Panc1 (cell line): ENCODE measurements around the gene DHH. TPM values are rescaled to one million over a fixed set of nuclear protein-coding genes. Genes with fewer than 3 reads are reported as not detected.
A peak's percentile ranks its signal among the peaks of the same experiment; 100 is the strongest.

Experiments used
- ATAC-seq: fragments of 200-7000 bp; cut with Tn5 transposase; 2 replicates; pipeline ENCODE4 v1.9.1; 2020; ENCODE audit warnings: mild to moderate bottlenecking, moderate library complexity
- BruUV-seq: library from RNA; stranded (reverse); fragments of 400-500 nt; replicated peaks from 2 replicates; lab custom pipeline; 2021; lab: Mats Ljungman, UMichigan
- CTCF ChIA-PET: fragments of 300-600 bp; sonication (Branson Sonifier 250); formaldehyde crosslinking; loops from one replicate; lab custom pipeline; 2022; ENCODE audit warnings: antibody characterized with exemption; lab: Charles Lee
- POLR2A ChIA-PET: fragments of 300-600 bp; sonication (Branson Sonifier 250); formaldehyde crosslinking; loops from one replicate; lab custom pipeline; 2022; ENCODE audit warnings: antibody characterized with exemption; lab: Charles Lee
- DNase-seq: peaks from one replicate; pipeline ENCODE4 v3.0.0-alpha.2; 2010; ENCODE audit warnings: low read depth, low spot score
- H3K27ac ChIP-seq: 2 replicates; pipeline ENCODE4 v1.5.1; 2011; ENCODE audit warnings: mild to moderate bottlenecking, low read length, inconsistent platforms
- H3K27me3 ChIP-seq: fragments of 200-500 bp; sonication (Bioruptor generic); 2 replicates; pipeline ENCODE4 v1.6.0; 2014; ENCODE audit warnings: low read length, inconsistent platforms; ENCODE audit not compliant: control insufficient read depth, insufficient read depth
- H3K36me3 ChIP-seq: fragments of 200-500 bp; sonication (Bioruptor generic); 2 replicates; pipeline ENCODE4 v1.5.1; 2014; ENCODE audit warnings: inconsistent platforms, mild to moderate bottlenecking, low read length, moderate library complexity; ENCODE audit not compliant: control insufficient read depth, insufficient read depth
- H3K4me1 ChIP-seq: 2 replicates; pipeline ENCODE4 v1.5.1; 2011; ENCODE audit warnings: inconsistent platforms, mild to moderate bottlenecking, low read length, moderate library complexity; ENCODE audit not compliant: control insufficient read depth, insufficient read depth
- H3K4me3 ChIP-seq, 2 experiments: 2 replicates each; pipeline ENCODE4 v1.5.1; 2011 to 2012; ENCODE audit warnings: low read depth in 2 of 2, low read length in 2 of 2, mild to moderate bottlenecking in 2 of 2, inconsistent platforms in 1 of 2, moderate library complexity in 1 of 2
- H3K9me3 ChIP-seq: fragments of 200-500 bp; sonication (Bioruptor generic); 2 replicates; pipeline ENCODE4 v1.5.1; 2014; ENCODE audit warnings: low read depth, mild to moderate bottlenecking, inconsistent platforms, low read length, moderate library complexity; ENCODE audit not compliant: control insufficient read depth, insufficient read depth
- POLR2AphosphoS5 ChIP-seq: IDR thresholded peaks from 2 replicates; pipeline ENCODE4 v1.6.1; 2012; ENCODE audit warnings: mild to moderate bottlenecking, low read depth, low read length, moderate library complexity
- SIN3A ChIP-seq: IDR thresholded peaks from 2 replicates; pipeline ENCODE4 v1.6.1; 2012; ENCODE audit warnings: low read depth, mild to moderate bottlenecking, low read length, moderate library complexity, borderline replicate concordance; ENCODE audit not compliant: insufficient read depth
- TCF7L2 ChIP-seq: IDR thresholded peaks from 2 replicates; pipeline ENCODE4 v1.6.1; 2011; ENCODE audit warnings: mild to moderate bottlenecking, low read depth, low read length, inconsistent platforms
- in situ Hi-C: cut with HindIII; loops from 2 replicates; pipeline ENCODE4 v1.10.0; 2016; ENCODE audit warnings: low sequenced_read_pairs, low pct_unique_long_range_greater_than_20kb
- intact Hi-C: fragments of 100-400 bp; cut with micrococcal nuclease; formaldehyde crosslinking; loops from one replicate; pipeline ENCODE4 v1.10.0; 2022; ENCODE audit not compliant: unreplicated experiment
- total RNA-seq: library from RNA; stranded (reverse); gene quantifications from one replicate; pipeline ENCODE4 v1.2.1, GENCODE V29; 2021; ENCODE audit not compliant: unreplicated experiment
- TF ChIP-seq, protein P1 (sequence below): fragments of 450-650 bp; IDR thresholded peaks from 2 replicates; pipeline ENCODE4 v1.5.1; 2017; ENCODE audit warnings: mild to moderate bottlenecking
- TF ChIP-seq, protein P2 (sequence below), 2 experiments: IDR thresholded peaks; 2 replicates each; pipeline ENCODE4 v1.6.1; 2011 to 2012; ENCODE audit warnings: low read depth in 2 of 2, control low read depth in 1 of 2, low read length in 1 of 2, mild to moderate bottlenecking in 1 of 2, moderate library complexity in 1 of 2; ENCODE audit not compliant: insufficient read depth in 1 of 2

Gene DHH
- total RNA-seq, 1 experiment from 2014 or later: 1.9 TPM

DNA sequence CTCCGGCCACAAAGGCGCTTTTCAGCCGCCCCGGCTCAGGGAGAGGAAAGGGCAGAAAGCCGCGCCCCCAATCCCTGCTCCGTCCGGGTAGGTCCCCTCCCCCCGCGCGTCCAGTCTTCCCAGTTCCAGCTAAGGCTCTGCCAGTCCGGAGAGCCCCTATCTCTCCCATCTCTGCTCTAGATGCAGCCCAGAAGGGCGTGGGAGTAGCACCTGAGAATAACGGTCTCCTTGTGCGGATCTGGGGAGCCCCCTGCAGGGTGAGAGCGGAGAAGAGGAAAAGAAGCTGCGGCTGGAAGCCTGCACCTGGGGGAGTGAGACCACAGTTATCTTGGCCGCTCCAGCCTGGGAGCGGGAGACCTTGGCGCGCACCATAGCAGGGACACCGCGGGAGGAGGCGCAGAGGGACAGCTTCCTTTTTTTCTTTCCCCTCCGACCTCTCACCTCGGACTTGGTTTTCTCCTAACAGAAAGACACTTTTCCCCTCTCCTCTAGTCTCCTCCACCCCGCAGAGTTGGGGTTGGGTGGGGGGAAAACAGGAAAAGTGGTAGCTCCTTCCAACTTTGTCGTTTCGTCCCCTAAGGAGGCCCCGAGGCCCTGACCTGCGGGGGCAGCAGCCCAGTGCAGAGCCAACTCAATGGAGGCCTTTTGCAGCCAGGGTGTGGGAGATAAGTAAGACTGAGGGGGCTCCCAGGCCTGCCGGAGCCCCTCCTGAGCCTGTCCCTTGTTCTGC lies 2.4 kb downstream of the DHH start:
- Histone ChIP-seq H3K9me3 (no peaks in the 10 kb centered on the region), H3K36me3 (no peaks in the 10 kb centered on the region), H3K4me3 (peak overlapping the region; percentile 32 to 52), H3K4me1 (peaks cover 40% of the 10 kb centered on the region), H3K27ac (peak overlapping the region; percentile 61), H3K27me3 (no peaks in the 10 kb centered on the region)
- peak; percentile 54 for ATAC-seq
- ChIA-PET POLR2A (interaction anchor here (0.5 to 1.2 kb wide), 4 partner anchors 22 to 341 kb away, joined by 3 to 6 read pairs (median 4); partner anchors contain the start of gene TUBA1B), CTCF (interaction anchor here (0.5 to 1.6 kb wide), 7 partner anchors 18 to 77 kb away, joined by 3 to 9 read pairs (median 4); partner anchors contain the start of genes LMBR1L and TUBA1B)
- intact Hi-C loops (no loop called here), in situ Hi-C loops (no loop called here)
- no peak for DNase-seq
- 0 out of 2 replicates have a peak, but pooled peaks have one; percentile 37 for TF ChIP-seq POLR2AphosphoS5
- TF ChIP-seq, protein P1, sequence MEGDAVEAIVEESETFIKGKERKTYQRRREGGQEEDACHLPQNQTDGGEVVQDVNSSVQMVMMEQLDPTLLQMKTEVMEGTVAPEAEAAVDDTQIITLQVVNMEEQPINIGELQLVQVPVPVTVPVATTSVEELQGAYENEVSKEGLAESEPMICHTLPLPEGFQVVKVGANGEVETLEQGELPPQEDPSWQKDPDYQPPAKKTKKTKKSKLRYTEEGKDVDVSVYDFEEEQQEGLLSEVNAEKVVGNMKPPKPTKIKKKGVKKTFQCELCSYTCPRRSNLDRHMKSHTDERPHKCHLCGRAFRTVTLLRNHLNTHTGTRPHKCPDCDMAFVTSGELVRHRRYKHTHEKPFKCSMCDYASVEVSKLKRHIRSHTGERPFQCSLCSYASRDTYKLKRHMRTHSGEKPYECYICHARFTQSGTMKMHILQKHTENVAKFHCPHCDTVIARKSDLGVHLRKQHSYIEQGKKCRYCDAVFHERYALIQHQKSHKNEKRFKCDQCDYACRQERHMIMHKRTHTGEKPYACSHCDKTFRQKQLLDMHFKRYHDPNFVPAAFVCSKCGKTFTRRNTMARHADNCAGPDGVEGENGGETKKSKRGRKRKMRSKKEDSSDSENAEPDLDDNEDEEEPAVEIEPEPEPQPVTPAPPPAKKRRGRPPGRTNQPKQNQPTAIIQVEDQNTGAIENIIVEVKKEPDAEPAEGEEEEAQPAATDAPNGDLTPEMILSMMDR: peak; percentile 80
- TF ChIP-seq, protein P2, sequence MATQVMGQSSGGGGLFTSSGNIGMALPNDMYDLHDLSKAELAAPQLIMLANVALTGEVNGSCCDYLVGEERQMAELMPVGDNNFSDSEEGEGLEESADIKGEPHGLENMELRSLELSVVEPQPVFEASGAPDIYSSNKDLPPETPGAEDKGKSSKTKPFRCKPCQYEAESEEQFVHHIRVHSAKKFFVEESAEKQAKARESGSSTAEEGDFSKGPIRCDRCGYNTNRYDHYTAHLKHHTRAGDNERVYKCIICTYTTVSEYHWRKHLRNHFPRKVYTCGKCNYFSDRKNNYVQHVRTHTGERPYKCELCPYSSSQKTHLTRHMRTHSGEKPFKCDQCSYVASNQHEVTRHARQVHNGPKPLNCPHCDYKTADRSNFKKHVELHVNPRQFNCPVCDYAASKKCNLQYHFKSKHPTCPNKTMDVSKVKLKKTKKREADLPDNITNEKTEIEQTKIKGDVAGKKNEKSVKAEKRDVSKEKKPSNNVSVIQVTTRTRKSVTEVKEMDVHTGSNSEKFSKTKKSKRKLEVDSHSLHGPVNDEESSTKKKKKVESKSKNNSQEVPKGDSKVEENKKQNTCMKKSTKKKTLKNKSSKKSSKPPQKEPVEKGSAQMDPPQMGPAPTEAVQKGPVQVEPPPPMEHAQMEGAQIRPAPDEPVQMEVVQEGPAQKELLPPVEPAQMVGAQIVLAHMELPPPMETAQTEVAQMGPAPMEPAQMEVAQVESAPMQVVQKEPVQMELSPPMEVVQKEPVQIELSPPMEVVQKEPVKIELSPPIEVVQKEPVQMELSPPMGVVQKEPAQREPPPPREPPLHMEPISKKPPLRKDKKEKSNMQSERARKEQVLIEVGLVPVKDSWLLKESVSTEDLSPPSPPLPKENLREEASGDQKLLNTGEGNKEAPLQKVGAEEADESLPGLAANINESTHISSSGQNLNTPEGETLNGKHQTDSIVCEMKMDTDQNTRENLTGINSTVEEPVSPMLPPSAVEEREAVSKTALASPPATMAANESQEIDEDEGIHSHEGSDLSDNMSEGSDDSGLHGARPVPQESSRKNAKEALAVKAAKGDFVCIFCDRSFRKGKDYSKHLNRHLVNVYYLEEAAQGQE (IDR thresholded peaks at IDR 0.05; ENCODE audit: insufficient read depth in 1 of 2, low read depth in 2 of 2, low read length in 1 of 2): no peak
- TF ChIP-seq TCF7L2: no peak
- BruUV-seq: no TSS peak

DNA sequence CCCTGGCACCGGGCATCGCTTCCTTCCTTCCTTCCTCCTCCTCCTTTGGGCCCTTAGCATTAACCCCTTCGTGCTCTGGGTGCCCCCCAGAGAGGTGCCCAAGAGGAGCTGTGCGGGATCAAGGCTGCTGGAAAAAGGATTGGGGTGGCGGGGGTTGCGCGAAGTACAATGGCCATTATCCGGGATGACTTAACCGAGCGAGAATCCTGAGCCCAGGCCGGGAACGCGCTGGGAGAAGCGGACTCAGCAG lies 2.8 kb downstream of the DHH start:
- BruUV-seq: no TSS peak
- POLR2A ChIA-PET: interaction anchor here (0.5 to 1.2 kb wide), 2 partner anchors 40 to 95 kb away, joined by 3 read pairs; partner anchors contain the start of gene TUBA1B

More for the DNA sequence above, 2.8 kb downstream of the DHH start:
- intact Hi-C loops (no loop called here), in situ Hi-C loops (no loop called here)
- H3K36me3 ChIP-seq: no peaks in the 10 kb centered on the region
- DNase-seq (no peak), ATAC-seq (no peak)
- no peaks in the 10 kb centered on the region for H3K9me3 ChIP-seq
- peak overlapping the region; percentile 61 for H3K27ac ChIP-seq
- CTCF ChIA-PET: interaction anchor here (0.6 to 1.2 kb wide), 4 partner anchors 18 to 76 kb away, joined by 3 to 9 read pairs (median 4); partner anchors contain the start of gene TUBA1B
- H3K4me3 ChIP-seq: peak overlapping the region; percentile 32 to 52
- no peaks in the 10 kb centered on the region for H3K27me3 ChIP-seq
- peaks cover 40% of the 10 kb centered on the region for H3K4me1 ChIP-seq
- TF ChIP-seq SIN3A (no peak), TCF7L2 (no peak), POLR2AphosphoS5 (no peak)
- TF ChIP-seq, protein P2 (IDR thresholded peaks at IDR 0.05; ENCODE audit: insufficient read depth in 1 of 2, low read depth in 2 of 2, low read length in 1 of 2): no peak
- TF ChIP-seq, protein P1: no peak
